Aorta (tissue), 5 donors: Measurements from ENCODE around the gene TFEB. TPM values are rescaled to one million over a fixed set of nuclear protein-coding genes. Genes with fewer than 3 reads are reported as not detected.
A peak's percentile ranks its signal among the peaks of the same experiment; 100 is the strongest.

ENCODE experiments used
- ATAC-seq: fragments of 200-7000 bp; cut with Tn5 transposase; one replicate; pipeline ENCODE4 v1.9.1; 2022; ENCODE audit warnings: moderate library complexity; ENCODE audit not compliant: low FRiP score
- DNase-seq, 2 donors: peaks; one replicate each; pipeline ENCODE4 v3.0.0-alpha.2; 2020
- H3K27ac ChIP-seq, 2 donors: one replicate each; pipeline ENCODE4 v1.5.1; 2013; ENCODE audit warnings: low read length in 2 of 2, mild to moderate bottlenecking in 2 of 2, moderate library complexity in 2 of 2, control low read depth in 1 of 2, inconsistent platforms in 1 of 2, low read depth in 1 of 2
- H3K27me3 ChIP-seq, 2 donors: one replicate each; pipeline ENCODE4 v1.6.1; 2013; ENCODE audit warnings: control low read depth in 1 of 2, low read length in 1 of 2, mild to moderate bottlenecking in 1 of 2, moderate library complexity in 1 of 2; ENCODE audit not compliant: insufficient read depth in 2 of 2, control insufficient read depth in 1 of 2
- H3K36me3 ChIP-seq, 2 donors: one replicate each; pipeline ENCODE4 v1.6.1; 2013; ENCODE audit warnings: control low read depth in 1 of 2, low read length in 1 of 2, mild to moderate bottlenecking in 1 of 2; ENCODE audit not compliant: insufficient read depth in 2 of 2, control insufficient read depth in 1 of 2
- H3K4me1 ChIP-seq, 2 donors: one replicate each; pipeline ENCODE4 v1.6.1; 2013; ENCODE audit warnings: low read length in 2 of 2, control low read depth in 1 of 2, mild to moderate bottlenecking in 1 of 2, moderate library complexity in 1 of 2; ENCODE audit not compliant: insufficient read depth in 2 of 2, control insufficient read depth in 1 of 2
- H3K4me3 ChIP-seq, 2 donors: one replicate each; pipeline ENCODE4 v1.5.1; 2013; ENCODE audit warnings: low read length in 2 of 2, control low read depth in 1 of 2, mild to moderate bottlenecking in 1 of 2
- H3K9me3 ChIP-seq: one replicate; pipeline ENCODE4 v1.6.1; 2013; ENCODE audit warnings: mild to moderate bottlenecking, low read length; ENCODE audit not compliant: control insufficient read depth
- WGBS, 2 donors: extraction: QIAGEN DNeasy Blood & Tissue Kit; methylation state at CpG; one replicate each; pipeline ENCODE4 v1.1.7; 2013; 5-methylcytosine and 5-hydroxymethylcytosine counted together
- intact Hi-C, 2 donors: fragments of 100-400 bp; cut with DNase I; formaldehyde crosslinking; loops; one replicate each; pipeline versions ENCODE4 v1.14.2 to v1.15.0; 2022
- polyA plus RNA-seq, 2 donors: library from polyadenylated mRNA; stranded (reverse); fragments of 200-250 nt; gene quantifications; one replicate each; pipeline ENCODE4 v1.2.3, GENCODE V29; 2013
- total RNA-seq, 2 donors: library from RNA; stranded (reverse); fragmentation: NEBNext Ultra II Directional; extraction: Animal tissue kit (Norgen Biotek cat#: 25700); gene quantifications; one replicate each; pipeline ENCODE4 v1.2.1, GENCODE V29; 2021
- donor health status: healthy with polysubstance abuse.
- donor health status: Bipolar disorder and iron deficiency.
- donor health status: DM: no; HTN: no; CAD: no.
- donor health status: DM: no; HTN: no; CAD: no.
- donor health status: DM: yes; HTN: yes; CAD: no.

TFEB gene
- total and polyA plus RNA-seq, 4 donors = 7.3 to 32.1 (median 21.5) TPM

GRCh38 chr6:41746107-41746506, 10.7 kb upstream of the TFEB start:
- Histone ChIP-seq H3K27ac (no peak overlapping the region), H3K27me3 (no peaks in the 10 kb centered on the region), H3K4me1 (no peaks in the 10 kb centered on the region), H3K9me3 (no peaks in the 10 kb centered on the region), H3K4me3 (no peak overlapping the region), H3K36me3 (no peaks in the 10 kb centered on the region)
- DNase-seq (peak in 1 of 2 donors; percentile 2), ATAC-seq (no peak)
- intact Hi-C loops = no loop called here
- WGBS, 2 donors = 91 to 92% methylated on average over 10 of the region's 10 CpGs

- no peaks in the 10 kb centered on the region for H3K4me1 ChIP-seq
- H3K36me3 ChIP-seq = no peaks in the 10 kb centered on the region
- no peak for ATAC-seq
- peak in 1 of 2 donors; percentile 26 for DNase-seq
- H3K4me3 ChIP-seq = no peak overlapping the region
- 86 to 87% methylated on average over 7 of the region's 7 CpGs for WGBS, 2 donors
- intact Hi-C loops = no loop called here
- H3K27me3 ChIP-seq = no peaks in the 10 kb centered on the region
- H3K9me3 ChIP-seq = no peaks in the 10 kb centered on the region
- no peak overlapping the region for H3K27ac ChIP-seq
Measured at GRCh38 chr6:41744236-41744787, 8.9 kb upstream of the TFEB start.

GRCh38 chr6:41743406-41744235, 8.2 kb upstream of the TFEB start:
- Histone ChIP-seq H3K4me1 (no peaks in the 10 kb centered on the region), H3K27ac (no peak overlapping the region), H3K4me3 (no peak overlapping the region), H3K9me3 (no peaks in the 10 kb centered on the region), H3K27me3 (no peaks in the 10 kb centered on the region), H3K36me3 (no peaks in the 10 kb centered on the region)
- DNase-seq = peak in 1 of 2 donors; percentile 30
- WGBS, 2 donors = 86 to 90% methylated on average over 6 of the region's 6 CpGs
- intact Hi-C loops = no loop called here
- ATAC-seq = no peak

GRCh38 chr6:41741625-41742490, 6.5 kb upstream of the TFEB start:
- ATAC-seq = no peak
- Histone ChIP-seq H3K36me3 (no peaks in the 10 kb centered on the region), H3K27ac (no peak overlapping the region), H3K4me3 (no peak overlapping the region), H3K27me3 (no peaks in the 10 kb centered on the region), H3K4me1 (no peaks in the 10 kb centered on the region), H3K9me3 (no peaks in the 10 kb centered on the region)
- WGBS, 2 donors = 89 to 92% methylated on average over 20 of the region's 20 CpGs
- peak in 1 of 2 donors; percentile 32 for DNase-seq
- intact Hi-C loops = no loop called here

GRCh38 chr6:41740366-41741162, 5.2 kb upstream of the TFEB start:
- no peaks in the 10 kb centered on the region for H3K36me3 ChIP-seq
- H3K27me3 ChIP-seq = no peaks in the 10 kb centered on the region

GRCh38 chr6:41739041-41739440, 3.6 kb upstream of the TFEB start:
- H3K27me3 ChIP-seq = no peaks in the 10 kb centered on the region
- no peaks in the 10 kb centered on the region for H3K4me1 ChIP-seq
- no peak overlapping the region for H3K4me3 ChIP-seq
- DNase-seq = peak in 1 of 2 donors; percentile 3
- no peak for ATAC-seq
- intact Hi-C loops = no loop called here
- no peaks in the 10 kb centered on the region for H3K9me3 ChIP-seq
- H3K27ac ChIP-seq = no peak overlapping the region
- no peaks in the 10 kb centered on the region for H3K36me3 ChIP-seq
- 57 to 62% methylated on average over 4 of the region's 4 CpGs for WGBS, 2 donors

More at GRCh38 chr6:41740366-41741162, 5.2 kb upstream of the TFEB start:
- WGBS, 2 donors = 90% methylated on average over 13 of the region's 13 CpGs
- ATAC-seq (no peak), DNase-seq (peak in 1 of 2 donors; percentile 32)
- no peaks in the 10 kb centered on the region for H3K4me1 ChIP-seq
- no peaks in the 10 kb centered on the region for H3K9me3 ChIP-seq
- no peak overlapping the region for H3K27ac ChIP-seq
- intact Hi-C loops = no loop called here
- no peak overlapping the region for H3K4me3 ChIP-seq

- intact Hi-C loops = no loop called here
- no peak overlapping the region for H3K27ac ChIP-seq
- H3K9me3 ChIP-seq = no peaks in the 10 kb centered on the region
- H3K36me3 ChIP-seq = no peaks in the 10 kb centered on the region
- 90 to 92% methylated on average over 6 of the region's 6 CpGs for WGBS, 2 donors
- DNase-seq (peak in 1 of 2 donors; percentile 22), ATAC-seq (no peak)
- H3K4me1 ChIP-seq = no peaks in the 10 kb centered on the region
- H3K4me3 ChIP-seq = no peak overlapping the region
- H3K27me3 ChIP-seq = no peaks in the 10 kb centered on the region
Measured at GRCh38 chr6:41737591-41738130, 2.3 kb upstream of the TFEB start.
